Gastroesophageal sphincter (tissue), 3 donors: ENCODE measurements around the gene TDRKH.

Experiments
- CTCF ChIP-seq, 4 experiments: fragments of 200-600 bp in 2 of 4; fragments of 450-650 bp in 2 of 4; sonication (generic) in 1 of 4; IDR thresholded peaks; one replicate each; pipeline ENCODE4 v1.5.1; 2017 to 2019; ENCODE audit warnings: antibody characterized with exemption in 4 of 4, mild to moderate bottlenecking in 2 of 4, moderate library complexity in 2 of 4
- EP300 ChIP-seq: sonication (generic); formaldehyde crosslinking; IDR thresholded peaks from one replicate; pipeline ENCODE4 v1.6.1; 2017; ENCODE audit warnings: antibody characterized with exemption, mild to moderate bottlenecking
- POLR2A ChIP-seq, 2 donors: fragments of 450-650 bp; IDR thresholded peaks; one replicate each; pipeline ENCODE4 v1.6.1; 2017; ENCODE audit warnings: antibody characterized with exemption in 2 of 2, mild to moderate bottlenecking in 2 of 2, moderate library complexity in 1 of 2

GRCh38 chr1:151806170-151806569, 15.9 kb upstream of the TDRKH start:
- TF ChIP-seq CTCF (IDR thresholded peaks at IDR 0.05), result no peak
- TF ChIP-seq POLR2A (IDR thresholded peaks at IDR 0.05), result no peak
- TF ChIP-seq EP300, result no peak
